IMR-90 (cell line): ENCODE data around the gene RBMS3. TPM values are rescaled to one million over a fixed set of nuclear protein-coding genes. Genes with fewer than 3 reads are reported as not detected.

ENCODE experiments used
- ATAC-seq: fragments of 200-7000 bp; cut with Tn5 transposase; 2 replicates; pipeline ENCODE4 v1.9.1; 2020; ENCODE audit warnings: low read depth, mild to moderate bottlenecking, moderate library complexity
- BruUV-seq: library from RNA; stranded (reverse); fragments of 400-500 nt; replicated peaks from 2 replicates; lab custom pipeline; 2021; lab: Mats Ljungman, UMichigan
- CTCF ChIA-PET: fragments of 300-600 bp; formaldehyde crosslinking; extraction: SDS; loops from one replicate; lab custom pipeline; 2021; ENCODE audit warnings: antibody characterized with exemption; lab: Yijun Ruan, JAX
- POLR2A ChIA-PET: fragments of 300-600 bp; sonication (Branson Sonifier 250); formaldehyde crosslinking; loops from one replicate; lab custom pipeline; 2022; ENCODE audit warnings: antibody characterized with exemption; ENCODE audit not compliant: unreplicated experiment; lab: Charles Lee
- DNase-seq: peaks from one replicate; pipeline ENCODE4 v3.0.0; 2013
- H2AFZ ChIP-seq: replicated peaks from 2 replicates; pipeline ENCODE3; 2013; ENCODE audit warnings: low read length, mild to moderate bottlenecking; ENCODE audit not compliant: poor library complexity
- H2AK5ac ChIP-seq: 2 replicates; pipeline ENCODE4 v1.6.1; 2013; ENCODE audit warnings: low read depth, low read length, inconsistent platforms
- H2AK9ac ChIP-seq: replicated peaks from 2 replicates; pipeline ENCODE3; 2013; ENCODE audit warnings: mild to moderate bottlenecking, low read depth, low read length, moderate library complexity; ENCODE audit not compliant: poor library complexity
- H2BK120ac ChIP-seq: 2 replicates; pipeline ENCODE4 v1.6.1; 2013; ENCODE audit warnings: low read depth, low read length, inconsistent platforms
- H2BK15ac ChIP-seq: 3 replicates; pipeline ENCODE4 v1.6.1; 2013; ENCODE audit warnings: low read depth, low read length, inconsistent platforms
- H2BK20ac ChIP-seq: 2 replicates; pipeline ENCODE4 v1.6.1; 2013; ENCODE audit warnings: low read depth, mild to moderate bottlenecking, inconsistent platforms, low read length, moderate library complexity
- H2BK5ac ChIP-seq: 2 replicates; pipeline ENCODE4 v1.6.1; 2013; ENCODE audit warnings: mild to moderate bottlenecking, low read depth, low read length, inconsistent platforms; ENCODE audit not compliant: poor library complexity, severe bottlenecking
- H3K14ac ChIP-seq: replicated peaks from 2 replicates; pipeline ENCODE4 v1.6.1; 2013; ENCODE audit warnings: low read depth, low read length, inconsistent platforms
- H3K18ac ChIP-seq: 2 replicates; pipeline ENCODE4 v1.6.1; 2013; ENCODE audit warnings: low read depth, low read length, control low read depth
- H3K23ac ChIP-seq: 2 replicates; pipeline ENCODE4 v1.6.1; 2013; ENCODE audit warnings: low read depth, low read length, inconsistent platforms
- H3K27ac ChIP-seq: 2 replicates; pipeline ENCODE4 v1.5.1; 2013; ENCODE audit warnings: mild to moderate bottlenecking, control low read depth, low read length; ENCODE audit not compliant: insufficient read depth
- H3K27me3 ChIP-seq: 2 replicates; pipeline ENCODE4 v1.6.1; 2013; ENCODE audit warnings: low read length; ENCODE audit not compliant: control insufficient read depth, insufficient read depth
- H3K36me3 ChIP-seq: 2 replicates; pipeline ENCODE4 v1.6.1; 2013; ENCODE audit warnings: low read length, mixed read lengths; ENCODE audit not compliant: control insufficient read depth, insufficient read depth
- H3K4ac ChIP-seq: 2 replicates; pipeline ENCODE4 v1.6.1; 2013; ENCODE audit warnings: low read depth, low read length, inconsistent platforms
- H3K4me1 ChIP-seq: 2 replicates; pipeline ENCODE4 v1.6.1; 2013; ENCODE audit warnings: low read length, mixed read lengths; ENCODE audit not compliant: control insufficient read depth, insufficient read depth
- H3K4me2 ChIP-seq: 2 replicates; pipeline ENCODE4 v1.6.1; 2013; ENCODE audit warnings: low read depth, mild to moderate bottlenecking, control low read depth, low read length, moderate library complexity
- H3K4me3 ChIP-seq: 2 replicates; pipeline ENCODE4 v1.5.1; 2013; ENCODE audit warnings: low read depth, mild to moderate bottlenecking, control low read depth, low read length, moderate library complexity; ENCODE audit not compliant: insufficient read depth
- H3K56ac ChIP-seq: 2 replicates; pipeline ENCODE4 v1.6.1; 2013; ENCODE audit warnings: low read length, inconsistent platforms; ENCODE audit not compliant: insufficient read depth; ENCODE audit errors: extremely low read depth
- H3K79me1 ChIP-seq, 2 experiments: 2 replicates each; pipeline ENCODE4 v1.6.1; 2013; ENCODE audit warnings: low read length in 2 of 2, inconsistent platforms in 1 of 2, low read depth in 1 of 2
- H3K9ac ChIP-seq: 2 replicates; pipeline ENCODE4 v1.6.1; 2013; ENCODE audit warnings: low read depth, low read length, control low read depth
- H3K9me1 ChIP-seq: 2 replicates; pipeline ENCODE4 v1.6.1; 2013; ENCODE audit warnings: low read length, inconsistent platforms; ENCODE audit not compliant: insufficient read depth
- H3K9me3 ChIP-seq: 2 replicates; pipeline ENCODE4 v1.6.1; 2013; ENCODE audit warnings: low read length; ENCODE audit not compliant: control insufficient read depth, insufficient read depth
- H4K20me1 ChIP-seq: 2 replicates; pipeline ENCODE4 v1.6.1; 2013; ENCODE audit warnings: low read length, inconsistent platforms; ENCODE audit not compliant: insufficient read depth
- H4K5ac ChIP-seq: 2 replicates; pipeline ENCODE4 v1.6.1; 2013; ENCODE audit warnings: mild to moderate bottlenecking, low read depth, low read length, control low read depth
- H4K8ac ChIP-seq, 2 experiments: 2 replicates each; pipeline ENCODE4 v1.6.1; 2013; ENCODE audit warnings: low read depth in 2 of 2, low read length in 2 of 2, control low read depth in 1 of 2, inconsistent platforms in 1 of 2
- H4K91ac ChIP-seq: 2 replicates; pipeline ENCODE4 v1.6.1; 2013; ENCODE audit warnings: low read depth, low read length, inconsistent platforms; ENCODE audit not compliant: insufficient read depth
- BHLHE40 ChIP-seq: fragments of 150-350 bp; IDR thresholded peaks from 2 replicates; pipeline ENCODE4 v1.6.1; 2016; ENCODE audit warnings: mild to moderate bottlenecking, low read depth, low read length
- CEBPB ChIP-seq: IDR thresholded peaks from 2 replicates; pipeline ENCODE4 v1.6.1; 2012; ENCODE audit warnings: low read depth, low read length, improper control_type of control experiment
- CHD1 ChIP-seq: IDR thresholded peaks from 2 replicates; pipeline ENCODE4 v1.6.1; 2012; ENCODE audit warnings: low read depth, low read length, improper control_type of control experiment
- FOS ChIP-seq: fragments of 150-350 bp; IDR thresholded peaks from 2 replicates; pipeline ENCODE4 v1.6.1; 2016; ENCODE audit warnings: low read depth, low read length
- MAFK ChIP-seq: IDR thresholded peaks from 2 replicates; pipeline ENCODE4 v1.6.1; 2012; ENCODE audit warnings: low read depth, low read length, improper control_type of control experiment
- MAZ ChIP-seq: IDR thresholded peaks from 2 replicates; pipeline ENCODE4 v1.6.1; 2012; ENCODE audit warnings: low read depth, mild to moderate bottlenecking, low read length, improper control_type of control experiment, moderate library complexity, borderline replicate concordance
- MXI1 ChIP-seq: IDR thresholded peaks from 2 replicates; pipeline ENCODE4 v1.6.1; 2012; ENCODE audit warnings: low read depth, mild to moderate bottlenecking, low read length, moderate library complexity, borderline replicate concordance
- NFE2L2 ChIP-seq: fragments of 150-350 bp; IDR thresholded peaks from 2 replicates; pipeline ENCODE4 v1.6.1; 2016; ENCODE audit warnings: low read depth, mild to moderate bottlenecking, low read length
- POLR2A ChIP-seq: IDR thresholded peaks from 2 replicates; pipeline ENCODE4 v1.6.1; 2012; ENCODE audit warnings: mild to moderate bottlenecking, low read depth, low read length
- RAD21 ChIP-seq: IDR thresholded peaks from 2 replicates; pipeline ENCODE4 v1.6.1; 2012; ENCODE audit warnings: low read length, improper control_type of control experiment
- RCOR1 ChIP-seq: IDR thresholded peaks from 2 replicates; pipeline ENCODE4 v1.6.1; 2012; ENCODE audit warnings: mild to moderate bottlenecking, low read length, improper control_type of control experiment; ENCODE audit not compliant: insufficient replicate concordance
- RFX5 ChIP-seq: IDR thresholded peaks from 2 replicates; pipeline ENCODE4 v1.8.0; 2012; ENCODE audit warnings: low read depth, mild to moderate bottlenecking, low read length, moderate library complexity
- SMC3 ChIP-seq: fragments of 150-350 bp; IDR thresholded peaks from 2 replicates; pipeline ENCODE4 v1.6.1; 2016; ENCODE audit warnings: low read depth, mild to moderate bottlenecking, antibody characterized with exemption, low read length, moderate library complexity
- WGBS, 2 experiments: methylation state at CpG; one replicate each; pipeline versions ENCODE4 v1.1.5 to v1.1.7; 2013; ENCODE audit warnings: missing lambda C conversion rate in 2 of 2; ENCODE audit not compliant: insufficient read length in 1 of 2; ENCODE audit errors: extremely low coverage in 2 of 2; 5-methylcytosine and 5-hydroxymethylcytosine counted together
- dilution Hi-C: fragments of 300-500 bp; cut with HindIII; formaldehyde crosslinking; loops from one replicate; pipeline ENCODE4 v1.14.3; 2018; ENCODE audit warnings: low sequenced_read_pairs; ENCODE audit not compliant: unreplicated experiment
- in situ Hi-C: fragments of 300-500 bp; cut with MboI; formaldehyde crosslinking; loops from 3 replicates; pipeline ENCODE4 v1.14.3; 2019; ENCODE audit warnings: low sequenced_read_pairs, inconsistent platforms, mixed read lengths
- intact Hi-C: fragments of 100-400 bp; cut with micrococcal nuclease; formaldehyde crosslinking; loops from 2 replicates; pipeline ENCODE4 v1.10.0; 2022
- polyA plus RNA-seq, 3 experiments: library from polyadenylated mRNA; depleted of rRNA; stranded (reverse); fragments of >200 nt; gene quantifications; 2 replicates each; pipeline ENCODE4 v1.2.3, GENCODE V29; 2012; ENCODE audit warnings: low replicate concordance in 1 of 3
- total RNA-seq: library from RNA; depleted of rRNA; stranded (reverse); fragments of >200 nt; gene quantifications from 2 replicates; pipeline ENCODE4 v1.2.3, GENCODE V29; 2012
- TF ChIP-seq, protein P1 (sequence below): fragments of 150-350 bp; IDR thresholded peaks from 2 replicates; pipeline ENCODE4 v1.6.1; 2017; ENCODE audit warnings: mild to moderate bottlenecking, antibody characterized with exemption, low read length, low read depth
- TF ChIP-seq, protein P2 (sequence below): fragments of 150-350 bp; IDR thresholded peaks from 2 replicates; pipeline ENCODE4 v1.6.1; 2016; ENCODE audit warnings: low read depth, mild to moderate bottlenecking, low read length, moderate library complexity, borderline replicate concordance
- TF ChIP-seq, protein P3 (sequence below): conservative IDR thresholded peaks from 2 replicates; pipeline ENCODE4 v1.5.1; 2012; ENCODE audit warnings: mild to moderate bottlenecking, low read depth, low read length, improper control_type of control experiment

RBMS3 gene
- total and polyA plus RNA-seq, 2 of the 4 experiments (the other 2 are of a cell fraction): 15.2 to 127 TPM

DNA sequence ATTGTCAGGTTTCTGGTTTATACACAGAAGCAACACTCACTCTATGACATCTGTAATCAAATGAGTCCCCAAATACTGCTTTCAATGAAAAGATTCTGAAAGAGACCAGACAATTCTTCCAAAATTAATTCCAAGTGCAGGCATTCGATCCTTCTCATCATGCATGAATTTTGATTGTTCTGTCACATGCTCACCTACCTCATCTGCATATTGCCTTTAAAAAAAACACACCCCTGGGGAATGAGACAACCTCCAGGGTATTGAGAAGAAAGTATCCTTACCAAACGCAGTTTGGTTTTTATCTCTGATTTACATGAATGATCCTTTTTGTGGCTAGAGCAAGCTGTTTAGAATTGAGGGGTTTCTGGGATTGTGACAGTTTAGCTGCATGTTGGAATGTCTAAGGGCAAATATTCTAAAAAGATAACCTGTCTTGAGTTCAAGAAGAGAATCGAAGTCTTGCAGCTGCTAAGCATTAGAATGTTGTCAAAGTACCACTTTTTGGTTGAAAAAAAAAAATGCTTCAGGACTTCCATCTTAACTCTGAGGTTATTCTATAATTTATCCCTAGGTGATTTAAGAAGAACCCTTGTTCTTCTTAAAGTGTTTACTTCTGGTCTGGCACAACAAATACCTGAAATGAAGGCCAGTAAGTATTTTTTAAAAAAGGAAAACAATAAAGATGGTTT is 653.1 kb downstream of the RBMS3 start:
- TF ChIP-seq SMC3: no peak
- TF ChIP-seq BHLHE40: no peak
- no peak for TF ChIP-seq RCOR1
- no peak for TF ChIP-seq RAD21
- TF ChIP-seq MAZ: no peak
- TF ChIP-seq RFX5: no peak
- TF ChIP-seq FOS: no peak
- TF ChIP-seq, protein P1, sequence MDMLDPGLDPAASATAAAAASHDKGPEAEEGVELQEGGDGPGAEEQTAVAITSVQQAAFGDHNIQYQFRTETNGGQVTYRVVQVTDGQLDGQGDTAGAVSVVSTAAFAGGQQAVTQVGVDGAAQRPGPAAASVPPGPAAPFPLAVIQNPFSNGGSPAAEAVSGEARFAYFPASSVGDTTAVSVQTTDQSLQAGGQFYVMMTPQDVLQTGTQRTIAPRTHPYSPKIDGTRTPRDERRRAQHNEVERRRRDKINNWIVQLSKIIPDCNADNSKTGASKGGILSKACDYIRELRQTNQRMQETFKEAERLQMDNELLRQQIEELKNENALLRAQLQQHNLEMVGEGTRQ: no peak
- TF ChIP-seq, protein P2, sequence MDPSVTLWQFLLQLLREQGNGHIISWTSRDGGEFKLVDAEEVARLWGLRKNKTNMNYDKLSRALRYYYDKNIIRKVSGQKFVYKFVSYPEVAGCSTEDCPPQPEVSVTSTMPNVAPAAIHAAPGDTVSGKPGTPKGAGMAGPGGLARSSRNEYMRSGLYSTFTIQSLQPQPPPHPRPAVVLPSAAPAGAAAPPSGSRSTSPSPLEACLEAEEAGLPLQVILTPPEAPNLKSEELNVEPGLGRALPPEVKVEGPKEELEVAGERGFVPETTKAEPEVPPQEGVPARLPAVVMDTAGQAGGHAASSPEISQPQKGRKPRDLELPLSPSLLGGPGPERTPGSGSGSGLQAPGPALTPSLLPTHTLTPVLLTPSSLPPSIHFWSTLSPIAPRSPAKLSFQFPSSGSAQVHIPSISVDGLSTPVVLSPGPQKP: no peak
- TF ChIP-seq, protein P3, sequence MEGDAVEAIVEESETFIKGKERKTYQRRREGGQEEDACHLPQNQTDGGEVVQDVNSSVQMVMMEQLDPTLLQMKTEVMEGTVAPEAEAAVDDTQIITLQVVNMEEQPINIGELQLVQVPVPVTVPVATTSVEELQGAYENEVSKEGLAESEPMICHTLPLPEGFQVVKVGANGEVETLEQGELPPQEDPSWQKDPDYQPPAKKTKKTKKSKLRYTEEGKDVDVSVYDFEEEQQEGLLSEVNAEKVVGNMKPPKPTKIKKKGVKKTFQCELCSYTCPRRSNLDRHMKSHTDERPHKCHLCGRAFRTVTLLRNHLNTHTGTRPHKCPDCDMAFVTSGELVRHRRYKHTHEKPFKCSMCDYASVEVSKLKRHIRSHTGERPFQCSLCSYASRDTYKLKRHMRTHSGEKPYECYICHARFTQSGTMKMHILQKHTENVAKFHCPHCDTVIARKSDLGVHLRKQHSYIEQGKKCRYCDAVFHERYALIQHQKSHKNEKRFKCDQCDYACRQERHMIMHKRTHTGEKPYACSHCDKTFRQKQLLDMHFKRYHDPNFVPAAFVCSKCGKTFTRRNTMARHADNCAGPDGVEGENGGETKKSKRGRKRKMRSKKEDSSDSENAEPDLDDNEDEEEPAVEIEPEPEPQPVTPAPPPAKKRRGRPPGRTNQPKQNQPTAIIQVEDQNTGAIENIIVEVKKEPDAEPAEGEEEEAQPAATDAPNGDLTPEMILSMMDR: no peak
- no peak for TF ChIP-seq MAFK
- no peak for TF ChIP-seq POLR2A
- TF ChIP-seq CEBPB: no peak
- no peak for TF ChIP-seq CHD1
- TF ChIP-seq MXI1: no peak
- TF ChIP-seq NFE2L2: no peak
- H4K91ac ChIP-seq: no peak overlapping the region
- DNase-seq: no peak
- WGBS, 2 experiments: no CpG with 5 or more reads among the region's 3 CpGs
- BruUV-seq: no TSS peak
- H2AFZ ChIP-seq: no peak overlapping the region
- POLR2A ChIA-PET: no interaction called here
- intact Hi-C loops (no loop called here), in situ Hi-C loops (no loop called here), dilution Hi-C loops (no loop called here)
- H2BK15ac ChIP-seq: no peak overlapping the region
- no peak overlapping the region for H3K9ac ChIP-seq
- H3K27me3 ChIP-seq: no peaks in the 10 kb centered on the region
- H3K9me1 ChIP-seq: peaks cover 4% of the 10 kb centered on the region; the same call in 1 of the 2 replicates
- no peak overlapping the region; the same call in 1 of the 2 replicates for H4K5ac ChIP-seq
- H3K18ac ChIP-seq: no peak overlapping the region
- H3K27ac ChIP-seq: no peak overlapping the region
- H2BK20ac ChIP-seq: no peak overlapping the region
- no peak overlapping the region for H3K14ac ChIP-seq
- H3K4ac ChIP-seq: no peak overlapping the region
- H3K4me3 ChIP-seq: no peak overlapping the region
- no peak overlapping the region for H2BK5ac ChIP-seq
- peaks cover 3% of the 10 kb centered on the region; the same call in 1 of the 2 replicates for H3K4me1 ChIP-seq
- no peaks in the 10 kb centered on the region for H3K9me3 ChIP-seq
- H3K56ac ChIP-seq: no peak overlapping the region
- H3K36me3 ChIP-seq: no peaks in the 10 kb centered on the region; the same call in 1 of the 2 replicates
- no peak overlapping the region for H3K23ac ChIP-seq
- H3K79me1 ChIP-seq: no peaks in the 10 kb centered on the region
- H2BK120ac ChIP-seq: no peak overlapping the region
- no peak overlapping the region for H3K4me2 ChIP-seq
- no peak for ATAC-seq
- no peak overlapping the region for H2AK9ac ChIP-seq
- no peak overlapping the region for H2AK5ac ChIP-seq
- no peaks in the 10 kb centered on the region for H4K20me1 ChIP-seq
- H4K8ac ChIP-seq: no peak overlapping the region
- CTCF ChIA-PET: no interaction called here
